MCF 10A (cell line): ENCODE data around the gene CA10. TPM values are rescaled to one million over a fixed set of nuclear protein-coding genes. Genes with fewer than 3 reads are reported as not detected.

ENCODE experiments used
- BruUV-seq: library from RNA; stranded (reverse); fragments of 400-500 nt; replicated peaks from 2 replicates; lab custom pipeline; 2021; lab: Mats Ljungman, UMichigan
- CTCF ChIA-PET: fragments of 300-600 bp; sonication (Branson Sonifier 250); formaldehyde crosslinking; extraction: SDS; loops from one replicate; lab custom pipeline; 2021; ENCODE audit warnings: antibody characterized with exemption, inconsistent platforms; lab: Yijun Ruan, JAX
- POLR2A ChIA-PET: fragments of 300-600, 350-650 bp; sonication (Branson Sonifier 250); formaldehyde crosslinking; extraction: SDS; loops from one replicate; lab custom pipeline; 2020; ENCODE audit warnings: antibody characterized with exemption, inconsistent platforms; lab: Yijun Ruan, JAX
- DNase-seq: peaks from one replicate; pipeline ENCODE4 v3.0.0-alpha.2; 2018; ENCODE audit not compliant: unreplicated experiment
- H3K27ac Mint-ChIP-seq: one replicate; pipeline ENCODE4 v1.8.0; 2022; ENCODE audit warnings: mild to moderate bottlenecking, low read depth, mixed read lengths; ENCODE audit not compliant: unreplicated experiment
- H3K27me3 Mint-ChIP-seq: one replicate; pipeline ENCODE4 v1.8.0; 2022; ENCODE audit warnings: mixed read lengths; ENCODE audit not compliant: insufficient read depth, unreplicated experiment
- H3K36me3 Mint-ChIP-seq: one replicate; pipeline ENCODE4 v1.8.0; 2022; ENCODE audit warnings: mild to moderate bottlenecking, moderate library complexity, mixed read lengths; ENCODE audit not compliant: insufficient read depth, unreplicated experiment
- H3K4me1 Mint-ChIP-seq: one replicate; pipeline ENCODE4 v1.8.0; 2022; ENCODE audit warnings: mixed read lengths; ENCODE audit not compliant: insufficient read depth, unreplicated experiment
- H3K4me3 Mint-ChIP-seq: one replicate; pipeline ENCODE4 v1.8.0; 2022; ENCODE audit warnings: mild to moderate bottlenecking, moderate library complexity, mixed read lengths; ENCODE audit not compliant: unreplicated experiment
- H3K9me3 Mint-ChIP-seq: one replicate; pipeline ENCODE4 v1.8.0; 2022; ENCODE audit warnings: mixed read lengths; ENCODE audit not compliant: unreplicated experiment
- intact Hi-C: fragments of 100-400 bp; cut with micrococcal nuclease; formaldehyde crosslinking; loops from 2 replicates; pipeline ENCODE4 v1.14.1; 2022
- total RNA-seq: library from RNA; stranded (reverse); gene quantifications from 2 replicates; pipeline ENCODE4 v1.2.3, GENCODE V29; 2022
- TF ChIP-seq, protein P1 (sequence below): fragments of 200-600 bp; IDR thresholded peaks from one replicate; pipeline ENCODE4 v1.8.0; 2022; ENCODE audit warnings: antibody characterized with exemption, mild to moderate bottlenecking; ENCODE audit not compliant: unreplicated experiment

Gene CA10
- total RNA-seq, 1 experiment from 2014 or later, result not detected

DNA sequence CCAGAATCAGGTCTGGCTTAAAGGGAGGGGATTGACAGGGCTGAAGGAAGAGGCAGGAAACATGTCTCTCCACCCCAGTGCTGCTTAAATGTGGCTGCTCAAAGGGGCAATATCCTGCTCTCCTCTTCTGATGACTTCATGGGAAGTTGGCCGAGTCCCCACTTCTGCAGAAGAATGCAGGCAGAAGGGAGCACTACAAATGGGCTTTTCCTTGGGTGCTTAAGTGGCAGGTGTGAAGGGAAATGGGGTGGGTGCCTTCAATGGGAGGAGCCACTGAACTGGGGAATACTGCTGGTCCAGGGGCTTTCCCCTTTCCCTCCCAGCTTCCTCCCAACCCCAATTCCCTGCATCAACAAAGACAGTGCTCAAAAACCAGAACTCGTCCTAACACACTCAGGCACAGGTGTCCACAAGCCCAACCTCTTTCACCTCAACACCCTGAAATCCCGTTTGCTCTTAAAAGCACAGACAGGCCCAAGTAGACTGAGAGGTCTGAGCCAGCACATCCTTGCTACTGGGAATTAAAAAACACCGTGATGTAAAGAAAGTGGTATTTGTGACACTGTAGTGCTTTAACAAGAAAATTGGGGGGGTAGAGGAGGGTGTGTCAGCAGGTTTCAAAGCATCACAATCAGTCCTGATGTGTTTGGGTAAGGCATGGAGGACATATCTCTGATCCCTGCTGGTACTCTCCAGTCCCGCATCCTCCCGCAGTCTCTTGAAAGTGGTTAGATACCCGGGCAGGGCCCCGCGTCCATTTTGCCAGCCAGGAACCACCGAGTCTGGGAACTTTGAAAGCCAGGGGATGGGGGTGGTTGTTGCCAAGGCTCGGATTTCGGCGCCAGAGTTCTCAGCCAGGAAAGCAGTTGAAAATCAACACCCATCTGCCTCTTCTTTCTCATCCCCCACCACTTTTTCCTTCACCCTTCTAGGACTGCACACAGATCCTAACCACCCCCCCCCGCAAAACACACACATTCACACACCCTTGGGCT, 1.6 kb downstream of the CA10 start:
- Mint-ChIP-seq H3K9me3 (no peaks in the 10 kb centered on the region), H3K4me1 (no peaks in the 10 kb centered on the region), H3K27ac (no peak overlapping the region), H3K4me3 (no peak overlapping the region), H3K27me3 (peaks cover 48% of the 10 kb centered on the region), H3K36me3 (no peaks in the 10 kb centered on the region)
- CTCF ChIA-PET, result no interaction called here
- intact Hi-C loops, result no loop called here
- TF ChIP-seq, protein P1, sequence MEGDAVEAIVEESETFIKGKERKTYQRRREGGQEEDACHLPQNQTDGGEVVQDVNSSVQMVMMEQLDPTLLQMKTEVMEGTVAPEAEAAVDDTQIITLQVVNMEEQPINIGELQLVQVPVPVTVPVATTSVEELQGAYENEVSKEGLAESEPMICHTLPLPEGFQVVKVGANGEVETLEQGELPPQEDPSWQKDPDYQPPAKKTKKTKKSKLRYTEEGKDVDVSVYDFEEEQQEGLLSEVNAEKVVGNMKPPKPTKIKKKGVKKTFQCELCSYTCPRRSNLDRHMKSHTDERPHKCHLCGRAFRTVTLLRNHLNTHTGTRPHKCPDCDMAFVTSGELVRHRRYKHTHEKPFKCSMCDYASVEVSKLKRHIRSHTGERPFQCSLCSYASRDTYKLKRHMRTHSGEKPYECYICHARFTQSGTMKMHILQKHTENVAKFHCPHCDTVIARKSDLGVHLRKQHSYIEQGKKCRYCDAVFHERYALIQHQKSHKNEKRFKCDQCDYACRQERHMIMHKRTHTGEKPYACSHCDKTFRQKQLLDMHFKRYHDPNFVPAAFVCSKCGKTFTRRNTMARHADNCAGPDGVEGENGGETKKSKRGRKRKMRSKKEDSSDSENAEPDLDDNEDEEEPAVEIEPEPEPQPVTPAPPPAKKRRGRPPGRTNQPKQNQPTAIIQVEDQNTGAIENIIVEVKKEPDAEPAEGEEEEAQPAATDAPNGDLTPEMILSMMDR, result no peak
- no TSS peak for BruUV-seq
- POLR2A ChIA-PET, result no interaction called here
- no peak for DNase-seq

DNA sequence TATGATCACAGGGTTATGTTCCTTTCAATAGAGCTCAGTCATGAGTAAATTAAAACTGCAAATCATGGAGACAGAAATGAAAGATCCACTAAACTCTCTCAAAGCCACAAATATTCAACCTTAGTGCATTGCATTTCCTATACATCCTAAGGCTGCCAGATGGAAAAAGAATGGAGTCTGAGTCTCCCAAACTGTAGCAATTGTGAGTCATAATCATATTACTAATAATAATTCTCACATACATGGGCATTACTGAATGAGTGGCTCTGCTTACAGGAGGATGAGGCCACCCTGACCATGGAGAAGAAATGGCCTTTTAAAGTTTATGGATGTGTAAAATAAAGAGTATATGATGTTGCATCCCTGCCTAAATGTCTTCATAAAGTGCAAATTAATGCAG, 3.2 kb downstream of the CA10 start:
- TF ChIP-seq, protein P1, result no peak
- no peaks in the 10 kb centered on the region for H3K9me3 Mint-ChIP-seq
- no TSS peak for BruUV-seq
- no peak for DNase-seq
- intact Hi-C loops, result no loop called here
- ChIA-PET CTCF (interaction anchor here (0.9 kb wide), 1 partner anchor 16 kb away, joined by 3 read pairs; no protein-coding TSS in a partner anchor), POLR2A (no interaction called here)
- H3K27ac Mint-ChIP-seq, result no peak overlapping the region
- H3K4me3 Mint-ChIP-seq, result no peak overlapping the region
- peaks cover under 1% of the 10 kb centered on the region for H3K4me1 Mint-ChIP-seq
- H3K36me3 Mint-ChIP-seq, result no peaks in the 10 kb centered on the region
- H3K27me3 Mint-ChIP-seq, result peaks cover 33% of the 10 kb centered on the region

DNA sequence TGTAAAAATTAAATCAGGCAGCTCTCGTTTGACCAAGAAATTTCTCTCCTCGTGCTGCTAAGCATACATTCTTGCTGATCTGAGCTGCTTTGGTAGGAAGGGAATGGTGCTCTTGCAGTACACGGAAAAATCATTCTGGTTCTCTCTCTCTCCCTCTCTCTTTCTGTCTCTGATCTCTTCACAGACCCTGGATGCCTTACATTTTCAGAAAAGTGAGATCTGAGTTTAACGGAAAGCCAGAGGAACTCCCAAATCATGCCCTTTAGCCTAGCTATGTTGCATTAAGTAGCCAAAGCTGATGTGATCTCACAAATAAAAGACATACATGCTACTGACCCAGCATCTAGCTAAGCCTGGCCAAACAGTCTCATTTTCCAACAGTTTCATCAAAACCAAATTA, 4.0 kb downstream of the CA10 start:
- H3K9me3 Mint-ChIP-seq, result no peaks in the 10 kb centered on the region
- CTCF ChIA-PET, result interaction anchor here (0.7 kb wide), 1 partner anchor 628 kb away, joined by 3 read pairs; no protein-coding TSS in a partner anchor
- TF ChIP-seq, protein P1, result no peak

DNA sequence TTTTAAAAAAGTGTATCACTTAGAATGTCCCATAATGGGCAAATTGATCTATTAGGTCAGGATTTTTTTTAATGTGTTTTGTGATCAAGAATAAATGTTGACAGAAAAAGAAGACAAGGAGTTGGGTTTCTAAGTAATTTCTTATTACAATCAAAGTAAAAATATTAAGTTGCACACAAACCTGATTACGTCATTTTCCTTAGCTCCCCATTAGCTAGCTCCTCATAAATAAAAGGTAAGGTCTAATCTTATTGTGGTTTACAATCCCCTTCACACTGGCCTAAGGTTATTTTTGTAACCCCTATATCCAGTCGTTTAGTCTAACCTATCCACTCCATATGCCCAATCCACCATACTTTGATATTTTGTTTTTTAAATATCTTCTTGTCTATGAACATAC, 7.6 kb downstream of the CA10 start:
- POLR2A ChIA-PET, result interaction anchor here (0.6 kb wide), 1 partner anchor 11 kb away, joined by 4 read pairs; no protein-coding TSS in a partner anchor

More for the DNA sequence above, 4.0 kb downstream of the CA10 start:
- peaks cover 7% of the 10 kb centered on the region for H3K4me1 Mint-ChIP-seq
- intact Hi-C loops, result no loop called here
- DNase-seq, result no peak
- no peak overlapping the region for H3K27ac Mint-ChIP-seq
- peaks cover 25% of the 10 kb centered on the region for H3K27me3 Mint-ChIP-seq
- H3K4me3 Mint-ChIP-seq, result no peak overlapping the region
- no peaks in the 10 kb centered on the region for H3K36me3 Mint-ChIP-seq
- POLR2A ChIA-PET, result no interaction called here
- no TSS peak for BruUV-seq

More for the DNA sequence above, 7.6 kb downstream of the CA10 start:
- Mint-ChIP-seq H3K36me3 (no peaks in the 10 kb centered on the region), H3K4me1 (peaks cover 31% of the 10 kb centered on the region), H3K4me3 (no peak overlapping the region), H3K9me3 (no peaks in the 10 kb centered on the region), H3K27me3 (no peaks in the 10 kb centered on the region), H3K27ac (no peak overlapping the region)
- no peak for DNase-seq
- TF ChIP-seq, protein P1, result no peak
- BruUV-seq, result no TSS peak
- intact Hi-C loops, result no loop called here
- CTCF ChIA-PET, result interaction anchor here (0.6 kb wide), 1 partner anchor 11 kb away, joined by 4 read pairs; no protein-coding TSS in a partner anchor
